ENCODE data around the gene NEURL1B. TPM values are rescaled to one million over a fixed set of nuclear protein-coding genes. Genes with fewer than 3 reads are reported as not detected.
A peak's percentile ranks its signal among the peaks of the same experiment; 100 is the strongest.

NEURL1B gene
- total RNA-seq, 2 donors from 2014 or later = 17.9 to 22.4 TPM

GRCh38 chr5:172692981-172693380, 51.9 kb downstream of the NEURL1B start:
- no peak for TF ChIP-seq CTCF (IDR thresholded peaks at IDR 0.05)
- Histone ChIP-seq H3K4me1 (peaks cover 0 to 95% of the 10 kb centered on the region in 2 donors), H3K27ac (peak overlapping the region; percentile 78 to 87), H3K36me3 (peaks cover 12% of the 10 kb centered on the region), H3K27me3 (no peaks in the 10 kb centered on the region), H3K9me3 (no peaks in the 10 kb centered on the region), H3K4me3 (no peak overlapping the region)
- DNase-seq (ENCODE audit: low spot score) = no peak

GRCh38 chr5:172694061-172694460, 53.0 kb downstream of the NEURL1B start:
- H3K27me3 ChIP-seq = no peaks in the 10 kb centered on the region
- peaks cover 8% of the 10 kb centered on the region for H3K36me3 ChIP-seq
- TF ChIP-seq CTCF (IDR thresholded peaks at IDR 0.05) = no peak
- H3K9me3 ChIP-seq = no peaks in the 10 kb centered on the region
- peak overlapping the region; percentile 78 to 87 for H3K27ac ChIP-seq
- H3K4me3 ChIP-seq = no peak overlapping the region
- peaks cover 0 to 84% of the 10 kb centered on the region in 2 donors for H3K4me1 ChIP-seq
- DNase-seq (ENCODE audit: low spot score) = no peak

DNA sequence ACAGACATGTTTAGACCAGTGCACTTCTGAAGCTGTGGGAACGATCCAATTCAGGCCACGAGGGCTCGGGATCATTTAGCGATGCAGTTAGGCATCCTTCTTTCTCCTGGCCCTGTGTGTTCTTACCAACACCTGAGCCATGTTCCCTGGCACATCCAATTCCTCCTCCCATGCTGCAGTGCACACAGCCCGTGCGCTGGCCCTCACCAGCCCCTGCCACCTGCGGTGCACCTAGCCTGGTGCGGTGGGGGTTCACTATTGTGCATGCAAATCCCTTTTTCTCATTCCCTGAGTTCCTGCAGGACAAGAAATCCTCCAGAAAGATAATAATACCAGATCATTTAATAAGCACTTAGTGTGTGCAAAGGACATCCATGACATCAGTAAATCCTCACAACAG, 53.5 kb downstream of the NEURL1B start:
- DNase-seq (ENCODE audit: low spot score) = no peak
- no peaks in the 10 kb centered on the region for H3K9me3 ChIP-seq
- peaks cover 4% of the 10 kb centered on the region for H3K36me3 ChIP-seq
- no peak for TF ChIP-seq CTCF (IDR thresholded peaks at IDR 0.05)
- peaks cover 0 to 81% of the 10 kb centered on the region in 2 donors for H3K4me1 ChIP-seq
- H3K4me3 ChIP-seq = no peak overlapping the region
- no peaks in the 10 kb centered on the region for H3K27me3 ChIP-seq
- peak overlapping the region; percentile 78 to 87 for H3K27ac ChIP-seq

GRCh38 chr5:172695232-172696054, 54.4 kb downstream of the NEURL1B start:
- Histone ChIP-seq H3K36me3 (no peaks in the 10 kb centered on the region), H3K27ac (peak overlapping the region; percentile 78 to 87), H3K27me3 (no peaks in the 10 kb centered on the region), H3K4me3 (no peak overlapping the region), H3K4me1 (peaks cover 0 to 81% of the 10 kb centered on the region in 2 donors), H3K9me3 (no peaks in the 10 kb centered on the region)
- no peak for TF ChIP-seq CTCF (IDR thresholded peaks at IDR 0.05)
- no peak for DNase-seq (ENCODE audit: low spot score)

GRCh38 chr5:172696171-172696849, 55.2 kb downstream of the NEURL1B start:
- peaks cover 0 to 81% of the 10 kb centered on the region in 2 donors for H3K4me1 ChIP-seq
- no peak for DNase-seq (ENCODE audit: low spot score)
- H3K36me3 ChIP-seq = no peaks in the 10 kb centered on the region
- peak overlapping the region in 1 of 2 donors; percentile 49 for H3K4me3 ChIP-seq
- no peak for TF ChIP-seq CTCF (IDR thresholded peaks at IDR 0.05)
- peak overlapping the region; percentile 78 to 87 for H3K27ac ChIP-seq
- no peaks in the 10 kb centered on the region for H3K9me3 ChIP-seq
- H3K27me3 ChIP-seq = no peaks in the 10 kb centered on the region

All from right atrium auricular region (tissue), 2 donors.